ENCODE measurements around the gene WDR81. TPM values are rescaled to one million over a fixed set of nuclear protein-coding genes. Genes with fewer than 3 reads are reported as not detected.

WDR81 gene
- total RNA-seq, 4 donors from 2014 or later = 37.1 to 83.3 (median 59.2) TPM

DNA sequence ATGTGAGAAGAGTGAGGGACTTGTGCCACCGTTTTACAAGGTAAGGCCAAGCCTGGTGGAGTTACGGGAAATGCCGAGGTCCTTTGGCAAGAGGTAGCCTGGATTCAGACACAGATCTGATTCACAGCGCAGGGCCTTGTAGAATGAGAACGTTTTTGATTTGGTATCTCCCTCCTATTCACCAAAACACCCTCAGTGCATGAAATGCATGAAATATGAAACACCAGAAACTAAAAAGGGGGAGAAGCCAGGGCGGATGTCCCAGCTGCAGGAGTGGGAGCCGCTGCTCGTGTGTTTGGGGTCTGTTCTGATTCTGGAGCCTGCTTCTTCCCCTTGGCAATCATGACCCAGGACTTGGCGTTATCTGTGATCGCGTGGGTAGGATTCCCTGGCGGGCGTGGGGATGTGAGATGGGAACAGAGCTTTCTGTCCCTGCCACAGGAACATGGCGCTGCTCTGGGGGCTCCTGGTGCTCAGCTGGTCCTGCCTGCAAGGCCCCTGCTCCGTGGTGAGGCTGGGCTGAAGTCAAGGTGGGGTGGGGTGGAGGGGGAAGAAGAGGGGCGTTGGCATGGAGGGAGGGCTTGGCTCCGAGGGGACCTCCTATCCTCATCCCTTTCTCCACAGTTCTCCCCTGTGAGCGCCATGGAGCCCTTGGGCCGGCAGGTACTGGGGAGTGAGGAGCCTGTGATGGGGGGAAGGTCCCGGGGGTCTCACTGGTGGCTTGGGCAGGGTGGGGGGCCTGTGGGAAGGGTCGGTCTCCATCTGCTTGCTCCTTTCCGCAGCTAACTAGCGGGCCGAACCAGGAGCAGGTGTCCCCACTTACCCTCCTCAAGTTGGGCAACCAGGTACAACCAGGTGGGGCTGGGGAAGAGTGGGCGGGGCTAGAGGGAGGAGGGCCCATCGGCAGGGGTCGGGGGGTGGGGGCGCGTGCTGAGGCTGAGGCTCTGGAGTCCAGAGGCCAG, 20.3 kb downstream of the WDR81 start:
- Histone ChIP-seq H3K4me3 (peak overlapping the region in 1 of 4 donors; percentile 6), H3K4me1 (peaks cover 0 to 10% (median 0%) of the 10 kb centered on the region in 4 donors), H3K27me3 (no peaks in the 10 kb centered on the region), H3K27ac (peak overlapping the region in 2 of 4 donors; percentile 31 to 40), H3K9me3 (no peaks in the 10 kb centered on the region), H3K36me3 (no peaks in the 10 kb centered on the region)
- no peak for TF ChIP-seq POLR2A (IDR thresholded peaks at IDR 0.05)
- TF ChIP-seq, protein P1, sequence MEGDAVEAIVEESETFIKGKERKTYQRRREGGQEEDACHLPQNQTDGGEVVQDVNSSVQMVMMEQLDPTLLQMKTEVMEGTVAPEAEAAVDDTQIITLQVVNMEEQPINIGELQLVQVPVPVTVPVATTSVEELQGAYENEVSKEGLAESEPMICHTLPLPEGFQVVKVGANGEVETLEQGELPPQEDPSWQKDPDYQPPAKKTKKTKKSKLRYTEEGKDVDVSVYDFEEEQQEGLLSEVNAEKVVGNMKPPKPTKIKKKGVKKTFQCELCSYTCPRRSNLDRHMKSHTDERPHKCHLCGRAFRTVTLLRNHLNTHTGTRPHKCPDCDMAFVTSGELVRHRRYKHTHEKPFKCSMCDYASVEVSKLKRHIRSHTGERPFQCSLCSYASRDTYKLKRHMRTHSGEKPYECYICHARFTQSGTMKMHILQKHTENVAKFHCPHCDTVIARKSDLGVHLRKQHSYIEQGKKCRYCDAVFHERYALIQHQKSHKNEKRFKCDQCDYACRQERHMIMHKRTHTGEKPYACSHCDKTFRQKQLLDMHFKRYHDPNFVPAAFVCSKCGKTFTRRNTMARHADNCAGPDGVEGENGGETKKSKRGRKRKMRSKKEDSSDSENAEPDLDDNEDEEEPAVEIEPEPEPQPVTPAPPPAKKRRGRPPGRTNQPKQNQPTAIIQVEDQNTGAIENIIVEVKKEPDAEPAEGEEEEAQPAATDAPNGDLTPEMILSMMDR (IDR thresholded peaks at IDR 0.05) = no peak
- DNase-seq = no peak

DNA sequence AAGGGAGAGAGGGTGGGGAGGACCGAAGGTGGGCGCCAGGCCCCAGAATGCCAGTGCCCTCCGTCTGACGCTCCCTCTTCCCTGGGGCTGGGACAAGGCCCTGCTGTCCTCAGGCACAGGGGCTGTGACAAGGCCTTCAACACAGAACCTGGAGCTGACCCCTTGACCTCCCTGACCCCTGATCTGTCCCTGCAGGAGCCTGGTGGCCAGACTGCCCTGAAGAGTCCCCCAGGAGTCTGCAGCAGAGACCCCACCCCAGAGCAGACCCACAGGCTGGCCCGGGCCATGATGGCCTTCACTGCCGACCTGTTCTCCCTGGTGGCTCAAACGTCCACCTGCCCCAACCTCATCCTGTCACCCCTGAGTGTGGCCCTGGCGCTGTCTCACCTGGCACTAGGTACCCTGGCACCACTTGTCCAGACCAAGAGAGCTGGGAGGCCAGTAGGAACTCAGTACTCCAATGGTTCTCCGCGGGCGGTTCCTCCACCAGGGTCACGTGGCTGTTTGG, 21.1 kb downstream of the WDR81 start:
- no peaks in the 10 kb centered on the region for H3K36me3 ChIP-seq
- no peaks in the 10 kb centered on the region for H3K27me3 ChIP-seq
- H3K9me3 ChIP-seq = no peaks in the 10 kb centered on the region
- H3K27ac ChIP-seq = no peak overlapping the region
- TF ChIP-seq, protein P1 (IDR thresholded peaks at IDR 0.05) = no peak
- no peak for TF ChIP-seq POLR2A (IDR thresholded peaks at IDR 0.05)
- peaks cover 0 to 10% (median 0%) of the 10 kb centered on the region in 4 donors for H3K4me1 ChIP-seq
- no peak overlapping the region for H3K4me3 ChIP-seq
- DNase-seq = no peak

DNA sequence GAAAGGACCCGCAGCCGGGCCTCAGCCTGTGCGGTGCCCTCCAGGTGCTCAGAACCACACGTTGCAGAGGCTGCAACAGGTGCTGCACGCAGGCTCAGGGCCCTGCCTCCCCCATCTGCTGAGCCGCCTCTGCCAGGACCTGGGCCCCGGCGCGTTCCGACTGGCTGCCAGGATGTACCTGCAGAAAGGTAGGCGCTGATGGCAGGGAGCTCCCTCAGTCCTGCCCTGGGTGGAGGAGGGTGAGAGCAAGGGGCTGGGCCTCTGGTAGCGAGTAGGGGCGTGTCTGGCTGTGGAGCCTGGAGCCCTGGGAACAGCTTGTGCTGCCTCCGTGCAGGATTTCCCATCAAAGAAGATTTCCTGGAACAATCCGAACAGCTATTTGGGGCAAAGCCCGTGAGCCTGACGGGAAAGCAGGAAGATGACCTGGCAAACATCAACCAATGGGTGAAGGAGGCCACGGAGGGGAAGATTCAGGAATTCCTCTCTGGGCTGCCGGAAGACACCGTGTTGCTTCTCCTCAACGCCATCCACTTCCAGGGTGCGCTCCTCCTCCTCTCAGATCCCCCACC, 22.6 kb downstream of the WDR81 start:
- Histone ChIP-seq H3K27ac (peak overlapping the region; percentile 31 to 54 (median 45)), H3K9me3 (no peaks in the 10 kb centered on the region), H3K4me3 (no peak overlapping the region), H3K4me1 (peaks cover 0 to 14% (median 0%) of the 10 kb centered on the region in 4 donors), H3K27me3 (no peaks in the 10 kb centered on the region), H3K36me3 (no peaks in the 10 kb centered on the region)
- TF ChIP-seq POLR2A (IDR thresholded peaks at IDR 0.05) = no peak
- TF ChIP-seq, protein P1 (IDR thresholded peaks at IDR 0.05) = no peak
- peak in 2 of 3 donors; percentile 79 for DNase-seq

DNA sequence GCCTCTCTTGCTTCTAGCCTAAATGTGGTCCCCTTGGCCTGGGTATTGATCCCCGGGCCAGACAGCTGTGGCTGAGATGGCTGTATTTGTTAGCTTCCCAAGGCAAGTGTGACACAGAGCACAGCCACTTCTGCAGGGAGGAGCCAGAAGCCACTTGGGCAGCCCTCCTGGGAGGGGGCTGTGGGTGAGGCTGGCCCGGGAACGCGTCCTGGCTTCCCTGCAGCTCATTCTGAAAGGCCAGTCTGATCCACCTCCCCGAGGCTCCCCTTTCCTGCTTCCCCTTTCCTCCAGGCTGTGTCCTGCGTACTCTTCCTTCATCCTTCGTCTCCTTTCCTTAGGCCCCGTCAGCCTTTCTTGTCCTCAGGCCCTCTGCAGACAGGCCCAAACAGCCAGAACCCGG, 26.1 kb downstream of the WDR81 start:
- no peaks in the 10 kb centered on the region for H3K9me3 ChIP-seq
- no peak overlapping the region for H3K4me3 ChIP-seq
- TF ChIP-seq, protein P1 (IDR thresholded peaks at IDR 0.05) = no peak
- no peak for TF ChIP-seq POLR2A (IDR thresholded peaks at IDR 0.05)
- no peak for DNase-seq
- H3K27ac ChIP-seq = no peak overlapping the region
- no peaks in the 10 kb centered on the region for H3K36me3 ChIP-seq
- H3K4me1 ChIP-seq = peaks cover 0 to 22% (median 2%) of the 10 kb centered on the region in 4 donors
- H3K27me3 ChIP-seq = no peaks in the 10 kb centered on the region

DNA sequence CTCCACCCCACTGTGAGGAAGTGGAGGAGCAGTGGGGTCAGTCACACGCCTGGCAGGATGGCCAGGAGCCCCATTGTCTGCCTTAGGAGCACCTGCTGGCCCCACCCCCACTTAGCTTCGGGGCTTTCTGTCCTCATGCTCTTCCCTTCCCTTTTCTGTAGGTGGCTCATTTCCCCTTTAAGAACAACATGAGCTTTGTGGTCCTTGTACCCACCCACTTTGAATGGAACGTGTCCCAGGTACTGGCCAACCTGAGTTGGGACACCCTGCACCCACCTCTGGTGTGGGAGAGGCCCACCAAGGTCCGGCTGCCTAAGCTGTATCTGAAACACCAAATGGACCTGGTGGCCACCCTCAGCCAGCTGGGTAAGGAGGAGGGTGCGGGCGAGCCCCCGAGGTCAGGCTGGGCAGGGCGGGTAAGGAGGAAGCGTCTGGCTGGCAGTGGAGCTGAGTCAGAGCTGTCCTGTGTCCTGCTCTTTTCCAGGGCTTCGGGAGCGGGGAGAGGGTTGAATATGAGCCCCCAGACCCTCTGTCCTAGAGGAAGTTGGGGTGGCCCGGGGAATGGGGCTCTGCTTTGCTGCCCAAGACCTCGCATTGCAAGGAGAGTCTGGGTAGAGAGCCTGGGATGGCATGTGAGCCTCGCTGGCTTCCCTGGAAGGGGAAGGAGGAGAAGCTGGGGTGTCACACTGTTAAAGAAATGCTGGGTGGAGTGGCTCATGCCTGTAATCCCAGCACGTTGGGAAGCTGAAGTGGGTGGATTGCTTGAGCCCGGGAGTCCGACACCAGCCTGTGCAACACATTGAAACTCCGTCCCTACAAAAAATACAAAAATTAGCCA, 28.1 kb downstream of the WDR81 start:
- peak; percentile 62 to 82 (median 78) for DNase-seq
- Histone ChIP-seq H3K4me3 (peak overlapping the region in 3 of 4 donors; percentile 2 to 31 (median 22)), H3K9me3 (no peaks in the 10 kb centered on the region), H3K4me1 (peaks cover 0 to 26% (median 2%) of the 10 kb centered on the region in 4 donors), H3K27me3 (no peaks in the 10 kb centered on the region), H3K36me3 (no peaks in the 10 kb centered on the region), H3K27ac (peak overlapping the region; percentile 39 to 61 (median 54))
- TF ChIP-seq, protein P1 (IDR thresholded peaks at IDR 0.05) = peak in 1 of 6 experiments; percentile 7
- TF ChIP-seq POLR2A (IDR thresholded peaks at IDR 0.05) = peak in 1 of 2 donors; percentile 10

All from Peyer's patch (tissue), 4 donors.